K562 (cell line): ENCODE data around the gene ATP2A3. TPM values are rescaled to one million over a fixed set of nuclear protein-coding genes. Genes with fewer than 3 reads are reported as not detected.
A peak's percentile ranks its signal among the peaks of the same experiment; 100 is the strongest.

Experiments
- ATF1 ChIP-seq, 2 experiments: fragments of 450-650 bp in 1 of 2; IDR thresholded peaks; 2 replicates each; pipeline ENCODE4 v1.6.1; 2016; ENCODE audit warnings: missing compliant biosample characterization in 1 of 2, missing genetic modification characterization in 1 of 2
- BRD4 ChIP-seq: fragments of 200-600 bp; sonication (generic); IDR thresholded peaks from 2 replicates; pipeline ENCODE4 v1.6.1; 2017; ENCODE audit warnings: inconsistent platforms
- E2F6 ChIP-seq, 2 experiments: IDR thresholded peaks; 2 replicates each; pipeline ENCODE4 v1.6.1; 2011; ENCODE audit warnings: borderline replicate concordance in 1 of 2, control low read depth in 1 of 2, low read depth in 1 of 2, low read length in 1 of 2, mild to moderate bottlenecking in 1 of 2, mixed read lengths in 1 of 2, moderate library complexity in 1 of 2; ENCODE audit not compliant: insufficient read depth in 1 of 2, insufficient read length in 1 of 2, poor library complexity in 1 of 2, severe bottlenecking in 1 of 2; ENCODE audit errors: extremely low read depth in 1 of 2
- E2F8 ChIP-seq: fragments of 450-650 bp; IDR thresholded peaks from 2 replicates; pipeline ENCODE4 v1.7.1; 2018; ENCODE audit warnings: mild to moderate bottlenecking, low read depth; ENCODE audit not compliant: partially characterized antibody
- FOXK1 ChIP-seq: sonication (generic); formaldehyde crosslinking; IDR thresholded peaks from 2 replicates; pipeline ENCODE4 v1.8.0; 2022; ENCODE audit warnings: missing genetic modification reagents, mild to moderate bottlenecking, borderline replicate concordance
- GABPB1 ChIP-seq: sonication (generic); formaldehyde crosslinking; IDR thresholded peaks from 2 replicates; pipeline ENCODE4 v1.8.0; 2022; ENCODE audit warnings: mild to moderate bottlenecking, missing genetic modification reagents
- GATAD2B ChIP-seq: fragments of 450-650 bp; IDR thresholded peaks from 2 replicates; pipeline ENCODE4 v1.6.1; 2017; ENCODE audit warnings: mild to moderate bottlenecking, borderline replicate concordance
- HES1 ChIP-seq: fragments of 450-650 bp; IDR thresholded peaks from 2 replicates; pipeline ENCODE4 v1.6.1; 2016; ENCODE audit warnings: low read depth, mild to moderate bottlenecking, moderate library complexity
- IFI16 ChIP-seq: fragments of 250-450 bp; sonication (Bioruptor Pico); IDR thresholded peaks from 2 replicates; pipeline ENCODE4 v2.1.2; 2022; ENCODE audit warnings: mild to moderate bottlenecking, inconsistent platforms
- RAD21 ChIP-seq, 2 experiments: fragments of 250-450 bp in 1 of 2; fragments of 450-650 bp in 1 of 2; sonication (Bioruptor Pico) in 1 of 2; formaldehyde crosslinking in 1 of 2; IDR thresholded peaks in 1 of 2; conservative IDR thresholded peaks in 1 of 2; 2 replicates each; pipeline versions ENCODE4 v1.4.0 to v1.8.0; 2020 to 2022; ENCODE audit warnings: mild to moderate bottlenecking in 2 of 2, moderate library complexity in 1 of 2
- RUNX1 ChIP-seq: sonication (generic); IDR thresholded peaks from 2 replicates; pipeline ENCODE4 v1.6.1; 2016; ENCODE audit warnings: antibody characterized with exemption, low read depth
- SAFB2 ChIP-seq: fragments of 200-400 bp; formaldehyde crosslinking; IDR thresholded peaks from 2 replicates; pipeline ENCODE4 v1.6.1; 2018; ENCODE audit warnings: borderline replicate concordance, low read length, low read depth, moderate library complexity; ENCODE audit not compliant: severe bottlenecking
- TEAD2 ChIP-seq: fragments of 450-650 bp; IDR thresholded peaks from 2 replicates; pipeline ENCODE4 v1.6.1; 2016; ENCODE audit warnings: missing genetic modification characterization, control low read depth, missing compliant biosample characterization
- VEZF1 ChIP-seq: fragments of 200-800 bp; sonication (Bioruptor generic); IDR thresholded peaks from 2 replicates; pipeline ENCODE4 v1.6.1; 2017; ENCODE audit warnings: missing genetic modification characterization, missing compliant biosample characterization
- ZFP36 ChIP-seq: fragments of 150-350 bp; IDR thresholded peaks from 2 replicates; pipeline ENCODE4 v1.6.1; 2018; ENCODE audit warnings: low read length, low read depth; ENCODE audit not compliant: partially characterized antibody
- ZNF232 ChIP-seq: sonication (generic); formaldehyde crosslinking; IDR thresholded peaks from 2 replicates; pipeline ENCODE4 v1.8.0; 2022; ENCODE audit warnings: mild to moderate bottlenecking, missing genetic modification reagents
- ZNF655 ChIP-seq: fragments of 250-450 bp; sonication (Bioruptor Pico); IDR thresholded peaks from 2 replicates; pipeline ENCODE4 v1.5.0; 2021
- ZNF699 ChIP-seq: fragments of 250-450 bp; sonication (Bioruptor Pico); IDR thresholded peaks from 2 replicates; pipeline ENCODE4 v1.8.0; 2021; ENCODE audit warnings: mild to moderate bottlenecking, moderate library complexity; ENCODE audit not compliant: insufficient replicate concordance
- polyA plus RNA-seq, 8 experiments: library from polyadenylated mRNA; depleted of rRNA in 4 of 8; stranded (reverse) in 5 of 8; unstranded in 3 of 8; fragments of >200 nt; fragmentation: Nextera tagmentation in 2 of 8; fragmentation: Illumina TruSeq in 1 of 8; extraction: Ambion mirVana in 2 of 8; extraction: Trizol in 1 of 8; gene quantifications; 2 replicates each; pipeline versions ENCODE4 v1.2.1 to v1.2.3, GENCODE V29; 2011 to 2014; ENCODE audit warnings: inconsistent platforms in 1 of 8, missing spikeins in 1 of 8
- total RNA-seq, 7 experiments: library from RNA; depleted of rRNA in 6 of 7; stranded (reverse); fragments of >200 nt in 6 of 7; fragmentation: Illumina TruSeq in 2 of 7; extraction: Trizol in 2 of 7; gene quantifications; 2 replicates each; pipeline versions ENCODE4 v1.2.1 to v1.2.3, GENCODE V29; 2011 to 2021; ENCODE audit warnings: low replicate concordance in 1 of 7

Gene ATP2A3
- total and polyA plus RNA-seq, 9 of the 15 experiments (the other 6 are each of a cell fraction or from before 2014, with no cell fraction given): 0.65 to 103 (median 31.3) TPM

GRCh38 chr17:3888343-3889171 is 75.7 kb downstream of the ATP2A3 start (continued):
- no peak for TF ChIP-seq E2F8
- TF ChIP-seq ZNF699 (CRISPR knock-in tag): no peak
- no peak for TF ChIP-seq ZNF232 (CRISPR knock-in tag)
- 0 out of 2 replicates have a peak, but pooled peaks have one; percentile 10 for TF ChIP-seq ATF1 (CRISPR knock-in tag; IDR thresholded peaks at IDR 0.05)
- peak; percentile 85 for TF ChIP-seq ATF1 (tag; IDR thresholded peaks at IDR 0.05)
- peak; percentile 83 for TF ChIP-seq VEZF1 (CRISPR knock-in tag)
- no peak for TF ChIP-seq GATAD2B
- no peak for TF ChIP-seq ZFP36
- TF ChIP-seq HES1: no peak
- no peak for TF ChIP-seq FOXK1 (CRISPR knock-in tag)
- no peak for TF ChIP-seq ZNF655 (CRISPR knock-in tag)
- TF ChIP-seq GABPB1 (CRISPR knock-in tag): peak; percentile 66; the same call in 1 of the 2 replicates
- TF ChIP-seq TEAD2: no peak
- TF ChIP-seq RAD21 (CRISPR knock-in tag; conservative IDR thresholded peaks at IDR 0.05 in 1 of 2, IDR thresholded peaks at IDR 0.05 in 1 of 2): no peak
- TF ChIP-seq IFI16: no peak
- TF ChIP-seq RUNX1: no peak
- no peak for TF ChIP-seq SAFB2
- TF ChIP-seq E2F6 (IDR thresholded peaks at IDR 0.05; ENCODE audit: borderline replicate concordance in 1 of 2, extremely low read depth in 1 of 2, insufficient read depth in 1 of 2, insufficient read length in 1 of 2, low read depth in 1 of 2, low read length in 1 of 2, poor library complexity in 1 of 2, severe bottlenecking in 1 of 2): peak; percentile 86 to 92
- TF ChIP-seq BRD4: no peak
